Heart left ventricle (tissue), 16 donors: ENCODE measurements around the gene ZBTB45. TPM values are rescaled to one million over a fixed set of nuclear protein-coding genes. Genes with fewer than 3 reads are reported as not detected.

Source experiments
- ATAC-seq, 4 donors: fragments of 200-7000 bp; cut with Tn5 transposase; one replicate each; pipeline ENCODE4 v1.9.1; 2020 to 2022; ENCODE audit warnings: moderate library complexity in 4 of 4, mild to moderate bottlenecking in 3 of 4, moderate number of reproducible peaks in 1 of 4
- DNase-seq, 5 donors: peaks; one replicate each; pipeline ENCODE4 v3.0.0-alpha.2; 2020
- H3K27ac ChIP-seq, 12 donors: fragments of 200-600 bp; sonication (generic) in 4 of 12; one replicate each; pipeline versions ENCODE4 v1.5.0 to v1.8.0; 2016 to 2022; ENCODE audit warnings: mild to moderate bottlenecking in 2 of 12
- H3K27me3 ChIP-seq, 9 donors: fragments of 200-600 bp; sonication (generic) in 2 of 9; one replicate each; pipeline versions ENCODE4 v1.5.1 to v1.8.0; 2016 to 2022; ENCODE audit warnings: mild to moderate bottlenecking in 3 of 9
- H3K36me3 ChIP-seq, 9 donors: fragments of 200-600 bp; sonication (generic) in 2 of 9; one replicate each; pipeline versions ENCODE4 v1.5.0 to v1.8.0; 2018 to 2022; ENCODE audit warnings: mild to moderate bottlenecking in 2 of 9
- H3K4me1 ChIP-seq, 12 donors: fragments of 200-600 bp; sonication (generic) in 4 of 12; one replicate each; pipeline versions ENCODE4 v1.5.0 to v1.8.0; 2016 to 2022; ENCODE audit warnings: mild to moderate bottlenecking in 3 of 12
- H3K4me3 ChIP-seq, 12 donors: fragments of 200-600 bp; sonication (generic) in 4 of 12; one replicate each; pipeline versions ENCODE4 v1.5.0 to v1.8.0; 2017 to 2022; ENCODE audit warnings: mild to moderate bottlenecking in 9 of 12, moderate library complexity in 4 of 12
- H3K9me3 ChIP-seq, 12 donors: fragments of 200-600 bp; sonication (generic) in 4 of 12; one replicate each; pipeline versions ENCODE4 v1.5.0 to v1.8.0; 2016 to 2022; ENCODE audit warnings: mild to moderate bottlenecking in 1 of 12
- CTCF ChIP-seq, 12 donors: fragments of 200-600 bp; sonication (generic) in 4 of 12; IDR thresholded peaks; one replicate each; pipeline versions ENCODE4 v1.5.0 to v1.8.0; 2018 to 2022; ENCODE audit warnings: antibody characterized with exemption in 12 of 12, mild to moderate bottlenecking in 5 of 12
- POLR2A ChIP-seq, 2 donors: fragments of 450-650 bp; IDR thresholded peaks; one replicate each; pipeline ENCODE4 v1.6.1; 2017; ENCODE audit warnings: antibody characterized with exemption in 2 of 2, mild to moderate bottlenecking in 2 of 2, moderate library complexity in 2 of 2
- WGBS, 4 donors: extraction: QIAGEN DNeasy Blood & Tissue Kit in 2 of 4; methylation state at CpG; one replicate each; pipeline versions ENCODE4 v1.1.5 to v1.1.7; 2013 to 2018; 5-methylcytosine and 5-hydroxymethylcytosine counted together
- intact Hi-C, 10 donors: fragments of 100-400 bp; cut with DNase I; formaldehyde crosslinking; loops; one replicate each; pipeline versions ENCODE4 v1.11.1 to v1.14.2; 2022
- polyA plus RNA-seq, 2 donors: library from polyadenylated mRNA; stranded (reverse); fragments of 200-250 nt; gene quantifications; one replicate each; pipeline ENCODE4 v1.2.3, GENCODE V29; 2013
- total RNA-seq, 9 donors: library from RNA; depleted of rRNA in 2 of 9; stranded (reverse); fragments of >200 nt in 2 of 9; fragmentation: NEBNext Ultra II Directional in 3 of 9; extraction: Animal tissue kit (Norgen Biotek cat#: 25700) in 3 of 9; gene quantifications; one replicate each; pipeline versions ENCODE4 v1.1.0 to v1.2.4, GENCODE V29; 2016 to 2023
- donor health status: ischemic (EF 13 %, LVEDD 7.1; RV severe dilation, severe dysfunction).
- donor health status: healthy with polysubstance abuse.
- donor health status: DM: no; HTN: yes; CAD: no.
- donor health status: DM: no; HTN: no; CAD: no.
- donor health status: ischemic (EF 25% LVEDD 6.9; RV normal size, moderate dysfunction).
- donor health status: ischemic (EF 25% LVEDD 5.7; RV mildly dilated, moderate dysfunction).
- donor health status: healthy.
- donor health status: DM: yes; HTN: yes; CAD: no.
- donor health status: ischemic (EF 35%, LVEDD 5.7; RV mildly dilated, moderate dysfunction).
- donor health status: nonischemic (EF 11% LVEDD 7.7; RV severe dilation, severe dysfunction).
- donor health status: DM: yes; HTN: yes; CAD: no.
- donor health status: PGD.
- donor health status: ischemic (EF 29% LVEDD 5.4; RV normal size, mild dysfunction).
- donor health status: nonischemic (EF 23%, LVEDD 6.1; RV moderate dilation, normal function).

Gene ZBTB45
- total and polyA plus RNA-seq, 11 donors = 6.9 to 13.4 (median 10.4) TPM

- no peak for TF ChIP-seq CTCF (IDR thresholded peaks at IDR 0.05)
- TF ChIP-seq POLR2A (IDR thresholded peaks at IDR 0.05) = no peak
- DNase-seq (peak in 1 of 5 donors; percentile 24), ATAC-seq (no peak)
- intact Hi-C loops = loop anchor here in 2 of 10 donors (1.0 kb wide), 1 partner anchor 11 kb away; the partner anchor contains the start of gene TRIM28 (in 2 of the 2)
- Histone ChIP-seq H3K4me1 (peaks cover 7 to 53% (median 44%) of the 10 kb centered on the region in 12 donors), H3K27me3 (no peaks in the 10 kb centered on the region), H3K27ac (peak overlapping the region; percentile 66 to 100 (median 94)), H3K4me3 (peak overlapping the region; percentile 8 to 97 (median 82)), H3K36me3 (peaks cover 0 to 53% (median 43%) of the 10 kb centered on the region in 9 donors), H3K9me3 (no peaks in the 10 kb centered on the region)
- 41 to 60% (median 45%) methylated on average over 4 of the region's 4 CpGs for WGBS, 4 donors
Observed at GRCh38 chr19:58555369-58555885, 35.8 kb upstream of the ZBTB45 start.

- 1% methylated on average over 50 to 69 of the region's 69 CpGs for WGBS, 4 donors
- peak within 1 kb of the TSS; percentile 66 to 100 (median 94) for H3K27ac ChIP-seq
- no peaks in the 10 kb centered on the region for H3K9me3 ChIP-seq
- DNase-seq (peak; percentile 98 to 99 (median 99)), ATAC-seq (peak; percentile 52 to 76 (median 66))
- H3K27me3 ChIP-seq = no peaks in the 10 kb centered on the region
- no peak for TF ChIP-seq CTCF (IDR thresholded peaks at IDR 0.05)
- TF ChIP-seq POLR2A (IDR thresholded peaks at IDR 0.05) = peak in 1 of 2 donors; percentile 74
- peaks cover 7 to 47% (median 37%) of the 10 kb centered on the region in 12 donors for H3K4me1 ChIP-seq
- intact Hi-C loops = loop anchor here in 2 of 10 donors (1.0 kb wide), 1 partner anchor 10 kb away; the partner anchor contains the start of gene TRIM28 (in 2 of the 2)
- peak within 1 kb of the TSS; percentile 48 to 97 (median 82) for H3K4me3 ChIP-seq
- H3K36me3 ChIP-seq = peaks cover 0 to 60% (median 50%) of the 10 kb centered on the region in 9 donors
Observed at GRCh38 chr19:58554494-58555368, 35.1 kb upstream of the ZBTB45 start, which contains the start of gene CHMP2A. TSS of gene CHMP2A (minus strand) at chr19:58555105. CDS start at chr19:58554212, 893 bp downstream.

- intact Hi-C loops = no loop called here
- WGBS, 4 donors = 39 to 57% (median 41%) methylated on average over 18 of the region's 18 CpGs
- H3K9me3 ChIP-seq = no peaks in the 10 kb centered on the region
- no peak for TF ChIP-seq CTCF (IDR thresholded peaks at IDR 0.05)
- TF ChIP-seq POLR2A (IDR thresholded peaks at IDR 0.05) = no peak
- peak overlapping the region; percentile 48 to 97 (median 82) for H3K4me3 ChIP-seq
- peak in 1 of 5 donors; percentile 23 for DNase-seq
- peaks cover 7 to 45% (median 35%) of the 10 kb centered on the region in 12 donors for H3K4me1 ChIP-seq
- peak overlapping the region; percentile 66 to 100 (median 94) for H3K27ac ChIP-seq
- H3K27me3 ChIP-seq = no peaks in the 10 kb centered on the region
- no peak for ATAC-seq
- peaks cover 0 to 68% (median 58%) of the 10 kb centered on the region in 9 donors for H3K36me3 ChIP-seq
Observed at GRCh38 chr19:58553799-58554493, 34.3 kb upstream of the ZBTB45 start.
